Measurements from ENCODE around the gene TBCCD1.
"Not testable (repeated sequence)": the region's sequence is repeated elsewhere in the genome, so short reads cannot be mapped to it uniquely, and the experiment has no call there.

DNA sequence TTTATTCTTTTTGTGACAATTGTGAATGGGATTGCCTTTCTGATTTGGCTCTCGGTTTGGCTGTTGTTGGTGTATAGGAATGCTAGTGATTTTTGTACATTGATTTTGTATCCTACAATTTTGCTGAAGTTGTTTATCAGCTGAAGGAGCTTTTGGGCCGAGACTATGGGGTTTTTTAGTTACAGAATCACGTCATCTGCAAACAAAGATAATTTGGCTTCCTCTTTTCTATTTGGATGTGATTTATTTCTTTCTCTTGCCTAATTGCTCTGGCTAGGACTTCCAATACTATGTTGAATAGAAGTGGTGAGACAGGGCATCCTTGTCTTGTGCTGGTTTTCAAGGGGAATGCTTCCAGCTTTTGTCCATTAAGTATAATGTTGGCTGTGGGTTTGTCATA is 67.2 kb downstream of the TBCCD1 start:
- TF ChIP-seq POLR2A, MAFK, SMC3 (IDR thresholded peaks at IDR 0.05; ENCODE audit: low read depth, low read length): not testable (repeated sequence)
- TF ChIP-seq, protein P1, sequence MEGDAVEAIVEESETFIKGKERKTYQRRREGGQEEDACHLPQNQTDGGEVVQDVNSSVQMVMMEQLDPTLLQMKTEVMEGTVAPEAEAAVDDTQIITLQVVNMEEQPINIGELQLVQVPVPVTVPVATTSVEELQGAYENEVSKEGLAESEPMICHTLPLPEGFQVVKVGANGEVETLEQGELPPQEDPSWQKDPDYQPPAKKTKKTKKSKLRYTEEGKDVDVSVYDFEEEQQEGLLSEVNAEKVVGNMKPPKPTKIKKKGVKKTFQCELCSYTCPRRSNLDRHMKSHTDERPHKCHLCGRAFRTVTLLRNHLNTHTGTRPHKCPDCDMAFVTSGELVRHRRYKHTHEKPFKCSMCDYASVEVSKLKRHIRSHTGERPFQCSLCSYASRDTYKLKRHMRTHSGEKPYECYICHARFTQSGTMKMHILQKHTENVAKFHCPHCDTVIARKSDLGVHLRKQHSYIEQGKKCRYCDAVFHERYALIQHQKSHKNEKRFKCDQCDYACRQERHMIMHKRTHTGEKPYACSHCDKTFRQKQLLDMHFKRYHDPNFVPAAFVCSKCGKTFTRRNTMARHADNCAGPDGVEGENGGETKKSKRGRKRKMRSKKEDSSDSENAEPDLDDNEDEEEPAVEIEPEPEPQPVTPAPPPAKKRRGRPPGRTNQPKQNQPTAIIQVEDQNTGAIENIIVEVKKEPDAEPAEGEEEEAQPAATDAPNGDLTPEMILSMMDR (conservative IDR thresholded peaks at IDR 0.05; ENCODE audit: low read depth, low read length) = not testable (repeated sequence)
- TF ChIP-seq, protein P2, sequence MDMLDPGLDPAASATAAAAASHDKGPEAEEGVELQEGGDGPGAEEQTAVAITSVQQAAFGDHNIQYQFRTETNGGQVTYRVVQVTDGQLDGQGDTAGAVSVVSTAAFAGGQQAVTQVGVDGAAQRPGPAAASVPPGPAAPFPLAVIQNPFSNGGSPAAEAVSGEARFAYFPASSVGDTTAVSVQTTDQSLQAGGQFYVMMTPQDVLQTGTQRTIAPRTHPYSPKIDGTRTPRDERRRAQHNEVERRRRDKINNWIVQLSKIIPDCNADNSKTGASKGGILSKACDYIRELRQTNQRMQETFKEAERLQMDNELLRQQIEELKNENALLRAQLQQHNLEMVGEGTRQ (IDR thresholded peaks at IDR 0.05; ENCODE audit: low read depth, low read length) = not testable (repeated sequence)

Data from IMR-90 (cell line).